Psoas muscle (tissue), 8 donors: ENCODE measurements around the gene APOBR. TPM values are rescaled to one million over a fixed set of nuclear protein-coding genes. Genes with fewer than 3 reads are reported as not detected.

ENCODE experiments used
- ATAC-seq, 4 donors: fragments of 200-7000 bp; cut with Tn5 transposase; one replicate each; pipeline ENCODE4 v1.9.1; 2020; ENCODE audit warnings: moderate library complexity in 3 of 4, mild to moderate bottlenecking in 2 of 4
- DNase-seq, 2 donors: peaks; one replicate each; pipeline ENCODE4 v3.0.0-alpha.2; 2020
- H3K27ac ChIP-seq: fragments of 200-600 bp; one replicate; pipeline ENCODE4 v1.8.0; 2022
- H3K27me3 ChIP-seq, 3 donors: fragments of 200-600 bp in 1 of 3; one replicate each; pipeline versions ENCODE4 v1.6.1 to v1.8.0; 2013 to 2022; ENCODE audit warnings: low read length in 2 of 3, mild to moderate bottlenecking in 2 of 3, moderate library complexity in 1 of 3; ENCODE audit not compliant: insufficient read depth in 3 of 3
- H3K36me3 ChIP-seq, 2 donors: fragments of 200-600 bp in 1 of 2; one replicate each; pipeline versions ENCODE4 v1.6.1 to v1.8.0; 2013 to 2022; ENCODE audit warnings: low read depth in 1 of 2, mild to moderate bottlenecking in 1 of 2, moderate library complexity in 1 of 2; ENCODE audit not compliant: insufficient read depth in 1 of 2
- H3K4me1 ChIP-seq: fragments of 200-600 bp; one replicate; pipeline ENCODE4 v1.8.0; 2022
- H3K4me3 ChIP-seq: fragments of 200-600 bp; one replicate; pipeline ENCODE4 v1.8.0; 2022; ENCODE audit warnings: mild to moderate bottlenecking
- H3K9me3 ChIP-seq: fragments of 200-600 bp; one replicate; pipeline ENCODE4 v1.8.0; 2022
- WGBS, 3 donors: extraction: QIAGEN DNeasy Blood & Tissue Kit; methylation state at CpG; one replicate each; pipeline versions ENCODE4 v1.1.6 to v1.1.7; 2013; 5-methylcytosine and 5-hydroxymethylcytosine counted together
- intact Hi-C, 2 donors: fragments of 100-400 bp; cut with DNase I; formaldehyde crosslinking; loops; one replicate each; pipeline versions ENCODE4 v1.11.0 to v1.14.2; 2022
- polyA plus RNA-seq, 3 donors: library from polyadenylated mRNA; stranded (reverse); fragments of 200-250 nt; gene quantifications; one replicate each; pipeline ENCODE4 v1.2.3, GENCODE V29; 2013
- total RNA-seq, 4 donors: library from RNA; stranded (reverse); fragmentation: NEBNext Ultra II Directional in 2 of 4; extraction: Animal tissue kit (Norgen Biotek cat#: 25700) in 2 of 4; gene quantifications; one replicate each; pipeline versions ENCODE4 v1.2.1 to v1.2.4, GENCODE V29; 2021 to 2023
- TF ChIP-seq, protein P1 (sequence below): fragments of 200-600 bp; IDR thresholded peaks from one replicate; pipeline ENCODE4 v1.8.0; 2022; ENCODE audit warnings: antibody characterized with exemption
- donor health status: healthy with polysubstance abuse.
- donor health status: DM: no; HTN: no; CAD: no; lungs with moderate emphysema.
- donor health status: Bipolar disorder and iron deficiency.
- donor health status: healthy.
- donor health status: DM: yes; HTN: yes; CAD: no.
- donor health status: DM: no; HTN: no; CAD: no.
- donor health status: DM: no; HTN: no; CAD: no.
- donor health status: DM: yes; HTN: yes; CAD: no.

The APOBR gene
- total and polyA plus RNA-seq, 7 donors = 0.14 to 0.59 (median 0.34) TPM

DNA sequence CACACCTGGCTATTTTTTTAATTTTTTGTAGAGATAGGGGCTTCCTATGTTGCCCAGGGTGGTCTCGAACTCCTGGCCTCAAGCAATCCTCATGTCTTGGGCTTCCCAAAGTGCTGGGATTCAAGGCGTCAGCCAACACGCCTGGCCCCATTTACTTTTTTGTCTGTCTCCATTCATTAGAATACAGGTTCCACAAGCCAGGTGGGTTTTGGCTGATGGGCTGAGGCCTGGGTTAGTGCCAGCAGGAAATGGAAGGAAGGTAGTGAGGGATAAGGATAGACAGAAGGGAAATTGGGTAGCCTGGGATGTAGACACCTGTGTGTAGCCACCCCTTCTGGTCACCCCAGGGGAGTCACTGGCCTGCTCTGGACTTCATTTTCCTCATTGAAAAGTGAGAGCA, 16.6 kb downstream of the APOBR start:
- TF ChIP-seq, protein P1, sequence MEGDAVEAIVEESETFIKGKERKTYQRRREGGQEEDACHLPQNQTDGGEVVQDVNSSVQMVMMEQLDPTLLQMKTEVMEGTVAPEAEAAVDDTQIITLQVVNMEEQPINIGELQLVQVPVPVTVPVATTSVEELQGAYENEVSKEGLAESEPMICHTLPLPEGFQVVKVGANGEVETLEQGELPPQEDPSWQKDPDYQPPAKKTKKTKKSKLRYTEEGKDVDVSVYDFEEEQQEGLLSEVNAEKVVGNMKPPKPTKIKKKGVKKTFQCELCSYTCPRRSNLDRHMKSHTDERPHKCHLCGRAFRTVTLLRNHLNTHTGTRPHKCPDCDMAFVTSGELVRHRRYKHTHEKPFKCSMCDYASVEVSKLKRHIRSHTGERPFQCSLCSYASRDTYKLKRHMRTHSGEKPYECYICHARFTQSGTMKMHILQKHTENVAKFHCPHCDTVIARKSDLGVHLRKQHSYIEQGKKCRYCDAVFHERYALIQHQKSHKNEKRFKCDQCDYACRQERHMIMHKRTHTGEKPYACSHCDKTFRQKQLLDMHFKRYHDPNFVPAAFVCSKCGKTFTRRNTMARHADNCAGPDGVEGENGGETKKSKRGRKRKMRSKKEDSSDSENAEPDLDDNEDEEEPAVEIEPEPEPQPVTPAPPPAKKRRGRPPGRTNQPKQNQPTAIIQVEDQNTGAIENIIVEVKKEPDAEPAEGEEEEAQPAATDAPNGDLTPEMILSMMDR = no peak
- Histone ChIP-seq H3K4me1 (no peaks in the 10 kb centered on the region), H3K4me3 (no peak overlapping the region), H3K27ac (no peak overlapping the region), H3K9me3 (no peaks in the 10 kb centered on the region), H3K36me3 (no peaks in the 10 kb centered on the region), H3K27me3 (peaks cover 0 to 9% (median 0%) of the 10 kb centered on the region in 3 donors)
- ATAC-seq (no peak), DNase-seq (no peak)
- WGBS, 3 donors = 87 to 89% (median 89%) methylated on average over 3 of the region's 3 CpGs
- intact Hi-C loops = no loop called here

DNA sequence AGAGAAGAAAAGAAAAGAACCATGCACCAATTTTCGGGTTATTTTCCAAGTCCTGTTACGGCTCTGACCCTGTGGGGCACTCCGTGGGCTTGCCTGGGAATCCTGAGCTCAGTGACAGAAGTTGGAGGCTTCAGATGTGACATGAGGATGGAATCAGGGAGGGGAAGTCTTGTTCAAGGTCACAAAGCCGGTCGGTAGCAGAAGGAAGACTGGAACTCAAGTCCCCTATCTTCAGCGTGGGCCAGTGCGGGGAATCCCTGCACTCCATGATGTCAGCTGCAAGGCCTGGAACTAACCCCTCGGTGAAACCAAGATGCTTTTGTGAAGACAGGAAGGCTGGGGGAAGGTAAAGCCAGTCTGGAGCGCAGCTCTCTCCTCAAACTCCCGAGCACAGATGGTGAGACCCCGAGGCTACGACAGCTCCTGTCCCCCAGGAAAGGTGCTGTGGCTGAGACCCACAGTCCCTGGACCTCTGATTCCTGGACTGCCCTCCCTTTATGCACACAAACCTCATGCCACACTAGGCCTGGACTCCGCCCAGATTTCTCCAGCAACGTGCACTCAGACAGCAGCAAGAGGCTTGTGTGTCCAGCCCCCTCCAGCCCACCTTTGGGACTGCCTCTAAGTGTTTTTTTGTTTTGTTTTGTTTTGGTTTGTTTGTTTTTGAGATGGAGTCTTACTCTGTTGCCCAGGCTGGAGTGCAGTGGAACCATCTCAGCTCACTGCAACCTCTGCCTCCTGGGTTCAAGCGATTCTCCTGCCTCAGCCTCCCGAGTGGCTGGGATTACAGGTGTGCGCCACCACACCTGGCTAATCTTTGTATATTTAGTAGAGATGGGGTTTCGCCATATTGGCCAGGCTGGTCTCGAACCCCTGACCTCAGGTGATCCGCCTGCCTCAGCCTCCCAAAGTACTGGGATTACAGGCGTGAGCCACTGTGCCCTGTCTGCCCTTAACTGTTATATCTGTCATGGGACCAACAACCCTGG, 17.7 kb downstream of the APOBR start:
- Histone ChIP-seq H3K4me1 (no peaks in the 10 kb centered on the region), H3K27ac (no peak overlapping the region), H3K27me3 (peaks cover 0 to 2% (median 0%) of the 10 kb centered on the region in 3 donors), H3K36me3 (no peaks in the 10 kb centered on the region), H3K9me3 (no peaks in the 10 kb centered on the region), H3K4me3 (no peak overlapping the region)
- 80 to 85% (median 81%) methylated on average over 21 of the region's 21 CpGs for WGBS, 3 donors
- ATAC-seq (no peak), DNase-seq (no peak)
- TF ChIP-seq, protein P1 = no peak
- intact Hi-C loops = no loop called here

DNA sequence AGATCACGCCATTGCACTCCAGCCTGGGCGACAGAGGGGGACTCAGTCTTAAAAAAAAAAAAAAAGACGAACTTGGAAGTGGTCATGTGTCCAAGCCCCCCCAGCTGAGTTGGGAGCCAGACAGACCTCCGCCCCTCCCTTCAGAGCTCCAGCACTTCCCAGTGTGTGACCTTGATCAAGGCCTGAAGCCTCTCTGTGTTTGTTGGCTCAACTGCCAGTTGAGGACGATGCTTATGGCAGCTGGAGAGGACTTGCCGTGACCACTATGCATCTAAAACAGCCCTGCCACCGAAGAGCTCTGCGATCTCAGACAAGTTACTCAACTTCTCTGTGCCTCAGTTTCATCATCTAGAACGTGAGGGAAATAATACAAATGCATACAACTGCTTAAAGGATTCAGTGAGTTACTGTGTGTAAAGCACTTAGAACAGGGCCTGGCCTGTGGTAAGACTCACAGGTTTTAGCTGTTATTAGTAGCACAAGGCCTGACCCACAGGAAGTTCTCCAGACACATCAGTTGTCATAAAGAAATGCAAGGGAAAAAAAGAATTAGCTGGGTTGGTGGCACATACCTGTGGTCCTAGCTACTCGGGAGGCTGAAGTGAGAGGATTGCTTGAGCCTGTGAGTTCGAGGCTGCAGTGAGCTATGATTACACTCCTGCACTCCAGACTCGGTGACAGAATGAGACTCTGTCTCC, 19.2 kb downstream of the APOBR start:
- no peaks in the 10 kb centered on the region for H3K27me3 ChIP-seq
- H3K9me3 ChIP-seq = no peaks in the 10 kb centered on the region
- TF ChIP-seq, protein P1 = no peak
- no peaks in the 10 kb centered on the region for H3K36me3 ChIP-seq
- ATAC-seq (no peak), DNase-seq (no peak)
- WGBS, 3 donors = 77 to 82% (median 79%) methylated on average over 12 of the region's 12 CpGs
- intact Hi-C loops = no loop called here
- no peak overlapping the region for H3K4me3 ChIP-seq
- H3K27ac ChIP-seq = no peak overlapping the region
- H3K4me1 ChIP-seq = no peaks in the 10 kb centered on the region

DNA sequence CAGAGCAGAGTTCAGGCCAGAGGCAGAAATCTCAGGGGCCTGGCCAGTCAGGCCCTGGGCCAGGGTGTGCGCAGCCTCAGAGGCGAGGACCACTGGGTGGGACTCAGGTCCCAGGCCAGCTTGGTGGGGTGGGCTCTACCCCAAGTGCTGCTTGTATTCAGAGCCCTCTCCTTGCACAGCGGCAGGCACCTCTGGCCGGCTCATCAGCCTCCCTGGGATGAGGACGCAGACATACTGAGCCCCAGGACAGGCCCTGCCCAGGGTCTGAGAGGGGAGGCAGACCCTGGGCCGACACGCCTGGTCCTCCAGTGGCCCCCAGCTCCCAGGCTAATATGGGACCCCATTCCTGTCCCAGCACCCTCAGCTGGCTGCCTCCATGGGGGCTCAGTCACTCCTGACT, 19.8 kb downstream of the APOBR start:
- Histone ChIP-seq H3K4me3 (no peak overlapping the region), H3K4me1 (no peaks in the 10 kb centered on the region), H3K36me3 (no peaks in the 10 kb centered on the region), H3K27ac (no peak overlapping the region), H3K9me3 (no peaks in the 10 kb centered on the region), H3K27me3 (no peaks in the 10 kb centered on the region)
- whole genome bisulfite sequencing, 3 donors = 85 to 93% (median 88%) methylated on average over 5 to 7 of the region's 7 CpGs
- TF ChIP-seq, protein P1 = no peak
- ATAC-seq (no peak), DNase-seq (no peak)
- intact Hi-C loops = no loop called here
